ENCODE measurements around the gene AUTS2.

The AUTS2 gene

DNA sequence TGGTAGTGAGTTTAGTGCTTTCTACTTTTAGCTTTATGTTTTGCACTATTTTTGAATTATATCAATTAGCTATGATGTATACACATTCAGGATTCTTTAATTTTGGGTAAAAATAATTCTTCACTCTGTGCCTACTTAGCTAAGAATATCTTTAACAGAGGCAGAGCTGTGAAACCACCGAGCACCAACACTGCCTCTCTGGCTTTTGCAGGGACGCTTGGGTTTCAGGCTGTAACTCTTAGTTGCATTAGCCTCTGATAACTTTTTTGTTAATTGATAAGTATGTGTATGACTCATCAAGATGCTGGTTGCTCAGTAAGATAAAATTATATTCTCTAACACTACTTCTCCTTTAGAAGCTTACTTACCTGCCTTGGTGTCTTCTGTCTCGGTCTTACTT, 738.3 kb downstream of the AUTS2 start:
- H3F3A ChIP-seq (ENCODE audit: low read depth): no peaks in the 10 kb centered on the region
- no peak overlapping the region for H3K9ac ChIP-seq (ENCODE audit: low read depth, low read length, poor library complexity, severe bottlenecking)
- H3K4me3 ChIP-seq (ENCODE audit: low read length, poor library complexity, severe bottlenecking): no peak overlapping the region
- no peak overlapping the region for H3K4me2 ChIP-seq (ENCODE audit: low read depth, low read length, poor library complexity, severe bottlenecking)
- H3K4me1 ChIP-seq (ENCODE audit: insufficient read depth, low read length, poor library complexity, severe bottlenecking): peaks cover 14% of the 10 kb centered on the region
- no peaks in the 10 kb centered on the region for H3K9me2 ChIP-seq (replicated peaks; ENCODE audit: low read depth, low read length)
- no peak overlapping the region for H2AFZ ChIP-seq (ENCODE audit: low read length)
- H3K36me3 ChIP-seq (ENCODE audit: insufficient read depth, low read length): no peaks in the 10 kb centered on the region
- H3K27me3 ChIP-seq (ENCODE audit: insufficient read depth, low read length, poor library complexity, severe bottlenecking): no peaks in the 10 kb centered on the region
- TF ChIP-seq EZH2phosphoT487 (IDR thresholded peaks at IDR 0.05; ENCODE audit: borderline replicate concordance): no peak
- H3K9me3 ChIP-seq (ENCODE audit: insufficient read depth, low read depth, low read length): no peaks in the 10 kb centered on the region
- no peaks in the 10 kb centered on the region for H3K79me2 ChIP-seq (ENCODE audit: insufficient read depth, low read length)
- H4K20me1 ChIP-seq (ENCODE audit: insufficient read depth, low read length, poor library complexity, severe bottlenecking): no peaks in the 10 kb centered on the region

DNA sequence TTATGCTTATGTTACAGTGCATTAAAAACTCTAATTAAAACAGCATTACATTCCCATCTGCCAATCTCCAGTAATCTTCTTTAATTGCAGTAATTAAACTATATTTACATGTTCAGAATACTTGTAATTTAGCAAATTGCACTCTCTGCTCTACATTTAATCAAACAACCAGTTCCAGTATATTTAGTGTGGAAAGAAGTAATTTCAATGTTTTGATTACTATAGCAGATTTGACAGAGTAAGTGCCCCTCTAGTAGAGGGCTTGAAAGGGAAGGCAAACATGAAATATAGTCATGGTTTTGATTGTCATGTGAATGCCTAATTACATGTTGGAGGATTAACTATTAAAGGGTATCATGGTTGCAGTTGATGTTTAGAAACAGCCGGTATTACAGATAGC, 739.7 kb downstream of the AUTS2 start:
- Histone ChIP-seq H3K4me1 (ENCODE audit: insufficient read depth, low read length, poor library complexity, severe bottlenecking) (peaks cover 14% of the 10 kb centered on the region), H3K4me3 (ENCODE audit: low read length, poor library complexity, severe bottlenecking) (no peak overlapping the region), H3K9ac (ENCODE audit: low read depth, low read length, poor library complexity, severe bottlenecking) (no peak overlapping the region), H2AFZ (ENCODE audit: low read length) (no peak overlapping the region), H3K79me2 (ENCODE audit: insufficient read depth, low read length) (no peaks in the 10 kb centered on the region), H3K9me2 (replicated peaks; ENCODE audit: low read depth, low read length) (no peaks in the 10 kb centered on the region), H3K4me2 (ENCODE audit: low read depth, low read length, poor library complexity, severe bottlenecking) (no peak overlapping the region), H3K36me3 (ENCODE audit: insufficient read depth, low read length) (no peaks in the 10 kb centered on the region), H3F3A (ENCODE audit: low read depth) (no peaks in the 10 kb centered on the region), H3K27me3 (ENCODE audit: insufficient read depth, low read length, poor library complexity, severe bottlenecking) (no peaks in the 10 kb centered on the region), H4K20me1 (ENCODE audit: insufficient read depth, low read length, poor library complexity, severe bottlenecking) (no peaks in the 10 kb centered on the region), H3K9me3 (ENCODE audit: insufficient read depth, low read depth, low read length) (no peaks in the 10 kb centered on the region)
- no peak for TF ChIP-seq EZH2phosphoT487 (IDR thresholded peaks at IDR 0.05; ENCODE audit: borderline replicate concordance)
- TF ChIP-seq, protein P1, sequence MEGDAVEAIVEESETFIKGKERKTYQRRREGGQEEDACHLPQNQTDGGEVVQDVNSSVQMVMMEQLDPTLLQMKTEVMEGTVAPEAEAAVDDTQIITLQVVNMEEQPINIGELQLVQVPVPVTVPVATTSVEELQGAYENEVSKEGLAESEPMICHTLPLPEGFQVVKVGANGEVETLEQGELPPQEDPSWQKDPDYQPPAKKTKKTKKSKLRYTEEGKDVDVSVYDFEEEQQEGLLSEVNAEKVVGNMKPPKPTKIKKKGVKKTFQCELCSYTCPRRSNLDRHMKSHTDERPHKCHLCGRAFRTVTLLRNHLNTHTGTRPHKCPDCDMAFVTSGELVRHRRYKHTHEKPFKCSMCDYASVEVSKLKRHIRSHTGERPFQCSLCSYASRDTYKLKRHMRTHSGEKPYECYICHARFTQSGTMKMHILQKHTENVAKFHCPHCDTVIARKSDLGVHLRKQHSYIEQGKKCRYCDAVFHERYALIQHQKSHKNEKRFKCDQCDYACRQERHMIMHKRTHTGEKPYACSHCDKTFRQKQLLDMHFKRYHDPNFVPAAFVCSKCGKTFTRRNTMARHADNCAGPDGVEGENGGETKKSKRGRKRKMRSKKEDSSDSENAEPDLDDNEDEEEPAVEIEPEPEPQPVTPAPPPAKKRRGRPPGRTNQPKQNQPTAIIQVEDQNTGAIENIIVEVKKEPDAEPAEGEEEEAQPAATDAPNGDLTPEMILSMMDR (conservative IDR thresholded peaks at IDR 0.05; ENCODE audit: low read length): no peak

DNA sequence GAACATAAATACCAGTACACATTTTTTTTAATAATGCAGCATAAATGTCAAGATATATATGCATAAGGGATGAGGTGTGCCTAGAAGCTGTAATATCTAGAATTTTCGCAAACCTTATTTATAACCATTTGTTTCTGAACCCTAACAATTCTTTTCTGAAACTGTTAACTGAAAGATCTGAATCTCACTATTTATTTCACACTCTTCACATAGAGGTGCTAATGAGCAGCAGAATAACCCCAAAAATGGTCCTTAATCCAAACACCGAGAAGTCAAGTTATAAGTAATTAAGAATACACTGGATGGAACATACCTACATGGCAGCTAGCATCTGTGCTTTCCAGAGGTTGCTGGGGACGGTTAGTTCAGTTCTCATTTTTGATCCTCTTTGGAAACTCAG, 742.0 kb downstream of the AUTS2 start:
- H3K9me2 ChIP-seq (replicated peaks; ENCODE audit: low read depth, low read length): no peaks in the 10 kb centered on the region
- no peak overlapping the region for H3K4me3 ChIP-seq (ENCODE audit: low read length, poor library complexity, severe bottlenecking)
- H3K9ac ChIP-seq (ENCODE audit: low read depth, low read length, poor library complexity, severe bottlenecking): no peak overlapping the region
- H2AFZ ChIP-seq (ENCODE audit: low read length): no peak overlapping the region
- no peaks in the 10 kb centered on the region for H3K36me3 ChIP-seq (ENCODE audit: insufficient read depth, low read length)
- H3K27me3 ChIP-seq (ENCODE audit: insufficient read depth, low read length, poor library complexity, severe bottlenecking): no peaks in the 10 kb centered on the region
- no peaks in the 10 kb centered on the region for H3K9me3 ChIP-seq (ENCODE audit: insufficient read depth, low read depth, low read length)
- H3K79me2 ChIP-seq (ENCODE audit: insufficient read depth, low read length): no peaks in the 10 kb centered on the region
- H3F3A ChIP-seq (ENCODE audit: low read depth): no peaks in the 10 kb centered on the region
- H3K4me2 ChIP-seq (ENCODE audit: low read depth, low read length, poor library complexity, severe bottlenecking): no peak overlapping the region
- TF ChIP-seq EZH2phosphoT487 (IDR thresholded peaks at IDR 0.05; ENCODE audit: borderline replicate concordance): no peak
- TF ChIP-seq, protein P1 (conservative IDR thresholded peaks at IDR 0.05; ENCODE audit: low read length): no peak
- H3K4me1 ChIP-seq (ENCODE audit: insufficient read depth, low read length, poor library complexity, severe bottlenecking): peaks cover 6% of the 10 kb centered on the region
- H4K20me1 ChIP-seq (ENCODE audit: insufficient read depth, low read length, poor library complexity, severe bottlenecking): no peaks in the 10 kb centered on the region

DNA sequence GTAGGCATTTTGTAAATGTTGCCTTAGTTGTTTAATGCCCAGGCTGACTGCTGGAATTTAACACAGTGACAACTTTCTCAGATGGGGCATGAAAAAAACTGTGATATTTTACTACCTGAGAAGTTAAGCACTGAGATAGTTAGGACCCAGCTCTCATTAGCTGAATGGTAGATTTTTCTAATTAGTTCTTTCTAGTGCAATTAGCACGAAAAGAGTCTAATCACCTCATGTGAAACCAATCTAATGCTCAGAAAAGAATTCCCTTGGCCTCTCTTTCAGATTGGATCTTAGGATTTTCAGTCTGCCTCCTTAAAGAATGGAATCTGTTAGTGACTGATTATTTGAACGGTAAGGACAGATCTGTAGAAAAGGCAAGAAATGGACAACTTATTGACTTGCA, 743.2 kb downstream of the AUTS2 start:
- no peaks in the 10 kb centered on the region for H3K36me3 ChIP-seq (ENCODE audit: insufficient read depth, low read length)
- no peak overlapping the region for H3K4me3 ChIP-seq (ENCODE audit: low read length, poor library complexity, severe bottlenecking)
- no peaks in the 10 kb centered on the region for H3K79me2 ChIP-seq (ENCODE audit: insufficient read depth, low read length)
- no peaks in the 10 kb centered on the region for H3K4me1 ChIP-seq (ENCODE audit: insufficient read depth, low read length, poor library complexity, severe bottlenecking)
- H3F3A ChIP-seq (ENCODE audit: low read depth): no peaks in the 10 kb centered on the region
- H3K9me2 ChIP-seq (replicated peaks; ENCODE audit: low read depth, low read length): no peaks in the 10 kb centered on the region
- H3K9me3 ChIP-seq (ENCODE audit: insufficient read depth, low read depth, low read length): no peaks in the 10 kb centered on the region
- H2AFZ ChIP-seq (ENCODE audit: low read length): no peak overlapping the region
- no peak overlapping the region for H3K4me2 ChIP-seq (ENCODE audit: low read depth, low read length, poor library complexity, severe bottlenecking)
- TF ChIP-seq EZH2phosphoT487 (IDR thresholded peaks at IDR 0.05; ENCODE audit: borderline replicate concordance): no peak
- TF ChIP-seq, protein P1 (conservative IDR thresholded peaks at IDR 0.05; ENCODE audit: low read length): no peak
- H3K27me3 ChIP-seq (ENCODE audit: insufficient read depth, low read length, poor library complexity, severe bottlenecking): no peaks in the 10 kb centered on the region
- H4K20me1 ChIP-seq (ENCODE audit: insufficient read depth, low read length, poor library complexity, severe bottlenecking): no peaks in the 10 kb centered on the region
- no peak overlapping the region for H3K9ac ChIP-seq (ENCODE audit: low read depth, low read length, poor library complexity, severe bottlenecking)
